GM10847 (cell line): ENCODE results near the gene WNT3.

Experiments
- POLR2A ChIP-seq: IDR thresholded peaks from 2 replicates; pipeline ENCODE4 v1.6.1; 2011; ENCODE audit not compliant: insufficient read length; ENCODE audit errors: extremely low read depth

Gene WNT3

DNA sequence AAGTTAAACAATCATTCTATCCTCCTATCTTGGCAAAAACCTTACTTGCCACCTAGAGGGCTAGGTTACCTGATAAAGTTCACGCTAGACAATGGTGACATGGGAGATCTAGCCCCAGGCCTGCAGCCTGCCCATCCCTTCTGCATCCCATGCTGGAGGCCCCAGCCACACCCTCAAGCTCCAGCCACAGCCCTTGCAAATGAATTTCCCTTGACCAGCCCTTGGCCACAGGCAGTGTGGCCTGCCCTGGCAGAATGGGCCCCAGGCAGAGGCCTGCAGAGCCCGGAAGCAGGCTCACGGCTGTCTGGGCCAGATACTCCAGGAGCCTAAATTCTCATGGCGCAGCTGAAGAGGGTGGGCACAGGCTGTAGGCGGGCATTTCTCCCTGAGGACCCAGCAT lies 14.9 kb downstream of the WNT3 start:
- no peak for TF ChIP-seq POLR2A

GRCh38 chr17:46802800-46803199 lies 15.7 kb downstream of the WNT3 start:
- TF ChIP-seq POLR2A: no peak

- TF ChIP-seq POLR2A: no peak
Observed at GRCh38 chr17:46800573-46800972, 17.9 kb downstream of the WNT3 start.

- TF ChIP-seq POLR2A: no peak
Observed at GRCh38 chr17:46796956-46797530, 21.4 kb downstream of the WNT3 start.

- no peak for TF ChIP-seq POLR2A
Observed at GRCh38 chr17:46796524-46796923, 22.0 kb downstream of the WNT3 start.

- no peak for TF ChIP-seq POLR2A
Observed at GRCh38 chr17:46796084-46796483, 22.4 kb downstream of the WNT3 start.

GRCh38 chr17:46795379-46795952 lies 23.0 kb downstream of the WNT3 start:
- TF ChIP-seq POLR2A: no peak

DNA sequence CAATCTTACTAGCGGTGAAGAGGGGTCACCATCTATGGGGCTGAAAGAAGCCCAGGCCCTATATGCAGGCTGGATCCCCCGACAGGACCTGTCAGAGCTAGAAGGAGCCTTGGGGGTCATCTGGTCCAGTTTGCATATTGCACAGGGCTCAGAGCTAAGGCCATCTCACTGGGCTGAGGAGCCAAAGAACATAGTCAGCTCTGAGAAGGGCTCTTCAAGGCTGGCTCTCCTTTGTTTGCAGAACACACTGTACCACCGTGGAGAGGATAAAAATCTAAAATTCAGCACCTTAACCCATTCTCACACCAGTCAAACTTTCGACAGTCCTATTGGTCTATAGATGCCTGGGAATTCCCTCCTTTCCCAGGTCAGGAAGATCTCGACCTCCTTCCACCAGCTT lies 24.2 kb downstream of the WNT3 start:
- no peak for TF ChIP-seq POLR2A

- TF ChIP-seq POLR2A: no peak
Observed at GRCh38 chr17:46793541-46793940, 25.0 kb downstream of the WNT3 start.

DNA sequence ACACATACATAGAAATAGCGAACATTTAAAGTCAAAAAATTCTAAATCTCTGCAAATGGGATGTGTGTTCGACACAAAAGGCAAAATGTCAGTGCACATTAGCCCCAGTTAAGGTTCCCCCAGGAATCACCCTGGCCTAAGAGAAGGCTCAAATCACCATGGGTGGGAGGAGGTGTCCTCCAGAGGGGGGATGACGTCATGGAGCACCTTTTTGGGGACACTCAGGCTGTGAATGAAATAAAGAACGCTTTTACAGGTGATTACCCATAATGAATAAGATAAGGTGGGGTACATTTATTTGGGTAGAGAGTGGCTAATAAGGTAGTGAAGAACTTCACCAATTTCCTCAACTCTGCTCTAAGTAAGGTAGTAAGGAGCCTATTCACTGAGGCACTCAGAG lies 26.4 kb downstream of the WNT3 start:
- TF ChIP-seq POLR2A: no peak

GRCh38 chr17:46791531-46791930 lies 27.0 kb downstream of the WNT3 start:
- TF ChIP-seq POLR2A: no peak

DNA sequence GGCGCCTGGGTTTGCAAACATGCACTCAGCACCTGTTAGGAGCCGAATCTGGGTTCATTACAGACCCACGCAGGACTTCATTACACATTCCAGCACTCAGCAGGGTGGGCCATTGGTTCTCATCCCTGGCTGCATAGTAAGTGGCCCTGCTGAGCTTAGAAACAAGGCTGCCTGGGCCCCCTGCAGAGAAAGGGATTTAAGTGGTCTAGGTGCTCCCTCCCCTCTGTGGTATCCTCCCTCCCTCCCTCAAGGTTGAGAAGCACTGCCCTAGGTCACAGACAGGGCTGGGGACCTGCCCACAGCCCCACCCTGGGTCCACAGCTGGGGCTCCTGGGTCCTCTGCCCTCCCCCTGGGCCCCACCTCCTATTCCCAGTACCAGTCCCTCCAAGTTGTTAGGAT lies 28.3 kb downstream of the WNT3 start:
- no peak for TF ChIP-seq POLR2A

- TF ChIP-seq POLR2A: no peak
Observed at GRCh38 chr17:46789610-46790009, 28.9 kb downstream of the WNT3 start.

GRCh38 chr17:46788796-46789195 lies 29.7 kb downstream of the WNT3 start:
- TF ChIP-seq POLR2A: no peak

DNA sequence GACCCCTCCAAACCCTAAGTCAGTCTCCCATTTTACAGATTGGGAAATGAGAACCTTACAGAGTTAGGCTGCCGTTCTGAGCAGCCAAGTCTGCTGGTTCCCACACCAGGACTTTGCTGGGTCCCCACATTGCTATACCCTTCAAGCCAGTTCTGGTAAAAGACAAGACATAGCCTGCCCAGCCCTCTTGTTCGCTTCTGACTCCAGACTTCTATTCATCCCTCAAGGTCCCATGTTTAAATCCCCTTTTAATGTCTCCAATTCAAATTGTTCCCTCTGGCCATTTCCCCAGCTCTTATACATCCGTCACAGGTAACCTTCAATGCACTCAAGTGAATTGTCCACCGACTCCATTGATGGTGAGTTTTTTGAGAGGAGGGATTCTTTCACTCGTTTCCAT lies 30.2 kb downstream of the WNT3 start:
- no peak for TF ChIP-seq POLR2A

- TF ChIP-seq POLR2A: no peak
Observed at GRCh38 chr17:46787478-46787877, 31.0 kb downstream of the WNT3 start.

DNA sequence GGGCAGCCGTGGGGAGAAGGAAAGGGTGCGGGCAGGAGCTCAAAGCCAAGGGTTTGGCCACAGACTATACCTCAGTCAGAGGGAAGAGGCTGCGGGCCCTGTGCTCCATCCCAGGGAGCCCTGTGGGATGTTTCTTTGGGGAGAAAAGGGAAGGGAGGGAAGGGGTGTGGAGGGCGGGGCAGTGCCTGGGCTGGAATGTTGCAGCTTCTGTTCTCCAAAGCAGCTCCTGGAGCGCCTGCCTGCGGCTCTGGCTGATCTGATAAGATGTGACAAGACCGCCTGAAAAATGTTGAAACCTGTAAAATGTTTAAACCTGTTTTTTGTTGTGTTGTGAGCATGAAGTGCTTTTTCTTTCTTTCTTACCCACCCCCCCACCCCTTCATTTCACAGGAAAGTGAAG lies 32.8 kb downstream of the WNT3 start:
- no peak for TF ChIP-seq POLR2A
